ENCODE data around the gene KIAA1328.
"Not testable (repeated sequence)": the region's sequence is repeated elsewhere in the genome, so short reads cannot be mapped to it uniquely, and the experiment has no call there.

DNA sequence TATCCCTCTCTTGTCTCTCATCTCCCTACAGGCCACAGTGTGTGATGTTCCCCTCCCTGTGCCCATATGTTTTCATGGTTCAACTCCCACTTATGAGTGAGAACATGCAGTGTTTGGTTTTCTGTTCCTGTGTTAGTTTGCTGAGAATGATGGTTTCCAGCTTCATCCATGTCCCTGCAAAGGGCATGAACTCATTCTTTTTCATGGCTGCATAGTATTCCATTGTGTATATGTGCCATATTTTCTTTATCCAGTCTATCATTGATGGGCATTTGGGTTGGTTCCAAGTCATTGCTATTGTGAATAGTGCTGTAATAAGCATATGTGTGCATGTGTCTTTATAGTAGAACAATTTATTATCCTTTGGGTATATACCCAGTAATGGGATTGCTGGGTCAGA is 44.9 kb downstream of the KIAA1328 start:
- TF ChIP-seq, protein P1, sequence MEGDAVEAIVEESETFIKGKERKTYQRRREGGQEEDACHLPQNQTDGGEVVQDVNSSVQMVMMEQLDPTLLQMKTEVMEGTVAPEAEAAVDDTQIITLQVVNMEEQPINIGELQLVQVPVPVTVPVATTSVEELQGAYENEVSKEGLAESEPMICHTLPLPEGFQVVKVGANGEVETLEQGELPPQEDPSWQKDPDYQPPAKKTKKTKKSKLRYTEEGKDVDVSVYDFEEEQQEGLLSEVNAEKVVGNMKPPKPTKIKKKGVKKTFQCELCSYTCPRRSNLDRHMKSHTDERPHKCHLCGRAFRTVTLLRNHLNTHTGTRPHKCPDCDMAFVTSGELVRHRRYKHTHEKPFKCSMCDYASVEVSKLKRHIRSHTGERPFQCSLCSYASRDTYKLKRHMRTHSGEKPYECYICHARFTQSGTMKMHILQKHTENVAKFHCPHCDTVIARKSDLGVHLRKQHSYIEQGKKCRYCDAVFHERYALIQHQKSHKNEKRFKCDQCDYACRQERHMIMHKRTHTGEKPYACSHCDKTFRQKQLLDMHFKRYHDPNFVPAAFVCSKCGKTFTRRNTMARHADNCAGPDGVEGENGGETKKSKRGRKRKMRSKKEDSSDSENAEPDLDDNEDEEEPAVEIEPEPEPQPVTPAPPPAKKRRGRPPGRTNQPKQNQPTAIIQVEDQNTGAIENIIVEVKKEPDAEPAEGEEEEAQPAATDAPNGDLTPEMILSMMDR (conservative IDR thresholded peaks at IDR 0.05) = not testable (repeated sequence)
- TF ChIP-seq ZFX (IDR thresholded peaks at IDR 0.05) = not testable (repeated sequence)

Measured in C4-2B (cell line).